Peyer's patch (tissue), 4 donors: ENCODE data around the gene PDZD8.

Experiments used
- CTCF ChIP-seq, 6 experiments: fragments of 450-650 bp in 4 of 6; fragments of 200-600 bp in 2 of 6; sonication (generic) in 1 of 6; IDR thresholded peaks; one replicate each; pipeline ENCODE4 v1.5.1; 2017 to 2019; ENCODE audit warnings: antibody characterized with exemption in 6 of 6, mild to moderate bottlenecking in 3 of 6, moderate library complexity in 1 of 6
- POLR2A ChIP-seq, 2 donors: fragments of 450-650 bp; IDR thresholded peaks; one replicate each; pipeline ENCODE4 v1.5.1; 2017; ENCODE audit warnings: antibody characterized with exemption in 2 of 2, mild to moderate bottlenecking in 2 of 2, moderate library complexity in 2 of 2

DNA sequence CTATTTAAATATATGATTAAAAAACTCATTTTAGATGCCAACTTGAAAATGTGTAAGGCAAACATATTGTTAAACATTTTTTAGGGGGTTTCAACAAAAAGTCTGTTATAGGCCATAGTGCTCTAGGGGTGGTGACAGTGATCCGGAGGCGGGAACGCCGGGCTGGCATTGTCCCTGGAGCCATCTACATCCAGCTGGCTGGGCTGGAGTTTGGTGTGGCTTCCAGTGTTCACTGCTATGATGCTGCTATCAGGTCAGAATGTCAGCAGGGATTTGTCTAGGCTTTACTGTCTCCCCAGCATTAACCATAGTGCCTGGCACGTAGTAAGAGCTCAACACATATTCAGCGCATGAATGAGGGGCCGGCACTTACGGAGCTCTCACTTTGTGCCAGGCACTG, 136.2 kb downstream of the PDZD8 start:
- TF ChIP-seq CTCF (IDR thresholded peaks at IDR 0.05) (no peak), POLR2A (IDR thresholded peaks at IDR 0.05) (no peak)
